ENCODE results near the gene RLBP1.

Gene RLBP1

DNA sequence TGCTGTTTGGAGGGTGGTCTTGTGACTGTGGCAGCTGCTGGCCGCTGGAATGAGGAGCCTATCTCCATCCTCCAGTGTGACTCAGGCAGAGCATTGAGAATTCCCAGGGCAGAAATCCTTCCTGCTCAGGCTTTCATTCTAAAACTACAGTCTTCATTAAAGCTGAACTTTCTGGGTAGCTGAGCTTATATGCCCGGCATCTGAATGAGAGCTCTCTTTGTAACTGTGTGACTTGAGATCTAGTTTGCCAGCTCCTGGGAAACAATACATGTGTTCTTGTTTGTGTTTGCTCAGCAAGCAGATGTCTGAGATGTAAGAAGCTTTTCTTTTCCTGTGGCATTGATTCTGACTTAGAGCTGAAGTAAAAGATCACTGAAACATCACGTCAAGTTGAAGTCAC, 22.4 kb downstream of the RLBP1 start:
- ATAC-seq (ENCODE audit: insufficient read depth, low read depth): no peak
- Histone ChIP-seq H3K9ac (ENCODE audit: low read depth, low read length) (no peak overlapping the region), H3K4me2 (ENCODE audit: insufficient read depth, low read length) (no peak overlapping the region), H3K27me3 (ENCODE audit: insufficient read depth, low read length, poor library complexity) (no peaks in the 10 kb centered on the region), H4K20me1 (ENCODE audit: insufficient read depth, low read length) (no peaks in the 10 kb centered on the region), H3K79me2 (ENCODE audit: insufficient read depth, low read length) (no peaks in the 10 kb centered on the region), H3K4me3 (ENCODE audit: low read depth in 1 of 2, low read length in 2 of 2) (no peak overlapping the region), H3K27ac (ENCODE audit: low read length) (no peak overlapping the region), H3K9me3 (ENCODE audit: insufficient read depth, low read length, severe bottlenecking) (no peaks in the 10 kb centered on the region), H3K36me3 (ENCODE audit: insufficient read depth, low read length) (peaks cover 11% of the 10 kb centered on the region; the same call in 1 of the 2 replicates), H2AFZ (ENCODE audit: low read depth, low read length) (no peak overlapping the region), H3K4me1 (ENCODE audit: insufficient read depth, low read length) (no peaks in the 10 kb centered on the region)
- no peak for DNase-seq
- TF ChIP-seq EZH2 (IDR thresholded peaks at IDR 0.05; ENCODE audit: borderline replicate concordance, low read depth, low read length, severe bottlenecking): no peak
- TF ChIP-seq, protein P1, sequence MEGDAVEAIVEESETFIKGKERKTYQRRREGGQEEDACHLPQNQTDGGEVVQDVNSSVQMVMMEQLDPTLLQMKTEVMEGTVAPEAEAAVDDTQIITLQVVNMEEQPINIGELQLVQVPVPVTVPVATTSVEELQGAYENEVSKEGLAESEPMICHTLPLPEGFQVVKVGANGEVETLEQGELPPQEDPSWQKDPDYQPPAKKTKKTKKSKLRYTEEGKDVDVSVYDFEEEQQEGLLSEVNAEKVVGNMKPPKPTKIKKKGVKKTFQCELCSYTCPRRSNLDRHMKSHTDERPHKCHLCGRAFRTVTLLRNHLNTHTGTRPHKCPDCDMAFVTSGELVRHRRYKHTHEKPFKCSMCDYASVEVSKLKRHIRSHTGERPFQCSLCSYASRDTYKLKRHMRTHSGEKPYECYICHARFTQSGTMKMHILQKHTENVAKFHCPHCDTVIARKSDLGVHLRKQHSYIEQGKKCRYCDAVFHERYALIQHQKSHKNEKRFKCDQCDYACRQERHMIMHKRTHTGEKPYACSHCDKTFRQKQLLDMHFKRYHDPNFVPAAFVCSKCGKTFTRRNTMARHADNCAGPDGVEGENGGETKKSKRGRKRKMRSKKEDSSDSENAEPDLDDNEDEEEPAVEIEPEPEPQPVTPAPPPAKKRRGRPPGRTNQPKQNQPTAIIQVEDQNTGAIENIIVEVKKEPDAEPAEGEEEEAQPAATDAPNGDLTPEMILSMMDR (IDR thresholded peaks at IDR 0.05; ENCODE audit: borderline replicate concordance, extremely low read depth, low read length, poor library complexity, severe bottlenecking): no peak

DNA sequence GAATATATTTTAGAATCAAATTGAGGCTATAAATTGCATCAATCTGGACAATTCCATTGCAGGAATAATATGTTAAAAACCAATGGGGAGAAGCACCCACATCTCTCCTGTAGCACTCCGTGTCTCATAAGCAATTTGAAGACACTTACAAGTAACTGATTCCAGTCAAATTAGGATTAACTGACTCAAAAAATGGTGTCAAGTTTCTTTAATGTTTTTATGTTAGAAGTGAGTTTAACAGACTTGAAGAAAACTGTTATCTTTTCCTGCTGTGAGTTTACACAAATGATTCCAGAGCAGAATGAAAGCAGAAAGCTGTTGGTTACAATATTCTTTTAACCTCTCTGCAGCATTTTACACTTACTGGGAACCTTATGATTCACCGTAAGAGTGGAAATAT, 23.2 kb downstream of the RLBP1 start:
- H3K9ac ChIP-seq (ENCODE audit: low read depth, low read length): no peak overlapping the region
- no peak for DNase-seq

DNA sequence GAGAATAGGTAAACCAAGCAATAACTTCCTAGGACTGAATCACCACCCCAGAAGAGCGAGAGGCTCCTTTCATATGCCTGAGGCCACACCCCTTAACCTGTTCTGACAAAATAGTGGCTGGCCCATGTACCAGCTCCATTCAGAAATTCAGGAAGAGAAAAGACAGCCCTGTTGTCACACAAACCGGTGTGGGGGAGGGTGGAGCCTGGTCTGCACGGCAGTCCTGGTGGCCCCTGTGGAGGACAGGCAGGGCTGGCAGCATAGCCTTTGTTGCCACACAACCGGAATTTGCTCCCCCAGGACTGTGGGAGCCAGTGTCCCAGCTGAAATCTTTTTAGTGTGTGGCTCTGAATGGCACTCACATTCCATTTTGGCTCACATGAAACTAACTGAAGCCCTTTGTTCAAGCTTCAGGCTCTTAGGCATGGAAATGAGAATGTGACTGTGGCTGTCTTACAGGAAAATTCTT, 23.8 kb downstream of the RLBP1 start:
- Histone ChIP-seq H4K20me1 (ENCODE audit: insufficient read depth, low read length) (no peaks in the 10 kb centered on the region), H2AFZ (ENCODE audit: low read depth, low read length) (no peak overlapping the region), H3K4me3 (ENCODE audit: low read depth in 1 of 2, low read length in 2 of 2) (no peak overlapping the region), H3K4me1 (ENCODE audit: insufficient read depth, low read length) (no peaks in the 10 kb centered on the region), H3K27ac (ENCODE audit: low read length) (no peak overlapping the region), H3K4me2 (ENCODE audit: insufficient read depth, low read length) (no peak overlapping the region), H3K27me3 (ENCODE audit: insufficient read depth, low read length, poor library complexity) (no peaks in the 10 kb centered on the region), H3K9ac (ENCODE audit: low read depth, low read length) (no peak overlapping the region), H3K79me2 (ENCODE audit: insufficient read depth, low read length) (no peaks in the 10 kb centered on the region), H3K9me3 (ENCODE audit: insufficient read depth, low read length, severe bottlenecking) (no peaks in the 10 kb centered on the region), H3K36me3 (ENCODE audit: insufficient read depth, low read length) (peaks cover 20% of the 10 kb centered on the region)
- DNase-seq (no peak), ATAC-seq (ENCODE audit: insufficient read depth, low read depth) (no peak)
- TF ChIP-seq, protein P1 (IDR thresholded peaks at IDR 0.05; ENCODE audit: borderline replicate concordance, extremely low read depth, low read length, poor library complexity, severe bottlenecking): no peak

More for the DNA sequence above, 23.2 kb downstream of the RLBP1 start:
- ATAC-seq (ENCODE audit: insufficient read depth, low read depth): no peak
- Histone ChIP-seq H4K20me1 (ENCODE audit: insufficient read depth, low read length) (no peaks in the 10 kb centered on the region), H3K79me2 (ENCODE audit: insufficient read depth, low read length) (no peaks in the 10 kb centered on the region), H3K9me3 (ENCODE audit: insufficient read depth, low read length, severe bottlenecking) (no peaks in the 10 kb centered on the region), H2AFZ (ENCODE audit: low read depth, low read length) (no peak overlapping the region), H3K27me3 (ENCODE audit: insufficient read depth, low read length, poor library complexity) (no peaks in the 10 kb centered on the region), H3K4me2 (ENCODE audit: insufficient read depth, low read length) (no peak overlapping the region), H3K36me3 (ENCODE audit: insufficient read depth, low read length) (peaks cover 14% of the 10 kb centered on the region; the same call in 1 of the 2 replicates), H3K27ac (ENCODE audit: low read length) (no peak overlapping the region), H3K4me3 (ENCODE audit: low read depth in 1 of 2, low read length in 2 of 2) (no peak overlapping the region), H3K4me1 (ENCODE audit: insufficient read depth, low read length) (no peaks in the 10 kb centered on the region)
- TF ChIP-seq, protein P1 (IDR thresholded peaks at IDR 0.05; ENCODE audit: borderline replicate concordance, extremely low read depth, low read length, poor library complexity, severe bottlenecking): no peak
- no peak for TF ChIP-seq EZH2 (IDR thresholded peaks at IDR 0.05; ENCODE audit: borderline replicate concordance, low read depth, low read length, severe bottlenecking)

DNA sequence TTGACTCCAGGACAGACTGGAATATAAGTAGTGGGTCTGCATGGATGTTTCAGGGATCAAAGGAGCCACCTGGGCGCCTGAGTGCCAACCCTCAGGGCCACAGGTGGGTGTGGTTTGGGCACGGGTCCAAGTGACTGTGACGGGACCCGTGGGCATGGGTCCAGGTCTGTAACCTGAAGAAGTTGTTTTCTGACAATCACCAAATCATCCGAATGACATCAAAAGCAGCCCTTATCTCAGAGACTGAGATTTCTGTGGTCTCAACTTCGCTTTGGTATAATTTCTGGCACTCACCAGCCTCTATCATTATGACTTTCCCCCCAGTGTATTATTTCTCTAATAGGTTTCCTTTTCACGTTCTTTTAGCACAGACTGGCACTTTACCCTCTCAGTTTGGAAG, 24.4 kb downstream of the RLBP1 start:
- H3K79me2 ChIP-seq (ENCODE audit: insufficient read depth, low read length): no peaks in the 10 kb centered on the region
- H3K9me3 ChIP-seq (ENCODE audit: insufficient read depth, low read length, severe bottlenecking): no peaks in the 10 kb centered on the region
- no peak overlapping the region for H3K9ac ChIP-seq (ENCODE audit: low read depth, low read length)
- H3K4me2 ChIP-seq (ENCODE audit: insufficient read depth, low read length): no peak overlapping the region
- no peak overlapping the region for H3K4me3 ChIP-seq (ENCODE audit: low read depth in 1 of 2, low read length in 2 of 2)
- peaks cover 22% of the 10 kb centered on the region for H3K36me3 ChIP-seq (ENCODE audit: insufficient read depth, low read length)
- no peaks in the 10 kb centered on the region for H3K4me1 ChIP-seq (ENCODE audit: insufficient read depth, low read length)
- ATAC-seq (ENCODE audit: insufficient read depth, low read depth): no peak
- H3K27me3 ChIP-seq (ENCODE audit: insufficient read depth, low read length, poor library complexity): no peaks in the 10 kb centered on the region
- no peak overlapping the region for H3K27ac ChIP-seq (ENCODE audit: low read length)
- no peaks in the 10 kb centered on the region for H4K20me1 ChIP-seq (ENCODE audit: insufficient read depth, low read length)
- H2AFZ ChIP-seq (ENCODE audit: low read depth, low read length): no peak overlapping the region
- TF ChIP-seq, protein P1 (IDR thresholded peaks at IDR 0.05; ENCODE audit: borderline replicate concordance, extremely low read depth, low read length, poor library complexity, severe bottlenecking): no peak
- no peak for DNase-seq
